A549 (cell line): ENCODE results near the gene TRAM2. TPM values are rescaled to one million over a fixed set of nuclear protein-coding genes. Genes with fewer than 3 reads are reported as not detected.

Experiments
- ATAC-seq, 2 experiments: fragments of 200-7000 bp in 1 of 2; fragments of >200 bp in 1 of 2; cut with Nextera tagmentation in 1 of 2; cut with Tn5 transposase in 1 of 2; 3 replicates each; pipeline versions ENCODE4 v1.8.0 to v1.9.1; 2018 to 2020; ENCODE audit warnings: mild to moderate bottlenecking in 1 of 2, moderate library complexity in 1 of 2
- CTCF ChIA-PET: fragments of 300-600 bp; sonication (Branson Sonifier 250); formaldehyde crosslinking; extraction: SDS; loops from one replicate; lab custom pipeline; 2021; ENCODE audit warnings: antibody characterized with exemption, inconsistent platforms; lab: Yijun Ruan, JAX
- POLR2A ChIA-PET: fragments of 350-600 bp; formaldehyde crosslinking; extraction: SDS; loops from one replicate; lab custom pipeline; 2021; ENCODE audit warnings: antibody characterized with exemption, inconsistent platforms; lab: Yijun Ruan, JAX
- DNase-seq, 2 experiments: peaks; one replicate each; pipeline versions ENCODE4 v3.0.0 to v3.0.0-alpha.2; 2011 to 2016; ENCODE audit warnings: low read depth in 1 of 2, low spot score in 1 of 2
- FAIRE-seq: peaks from 2 replicates; lab custom pipeline; 2011; peaks lifted over from hg19 to GRCh38; lab: Jason Lieb, UNC
- H3K27ac ChIP-seq, 2 experiments: fragments of >200 bp; sonication (Bioruptor Twin); formaldehyde crosslinking; 3 replicates each; pipeline ENCODE4 v1.5.1; 2016 to 2017
- H3K4me1 ChIP-seq: fragments of >200 bp; sonication (Bioruptor Twin); formaldehyde crosslinking; 3 replicates; pipeline ENCODE4 v1.6.1; 2016
- H3K4me2 ChIP-seq: fragments of >200 bp; sonication (Bioruptor Twin); formaldehyde crosslinking; 3 replicates; pipeline ENCODE4 v1.6.1; 2016
- H3K4me3 ChIP-seq: fragments of >200 bp; sonication (Bioruptor Twin); formaldehyde crosslinking; 3 replicates; pipeline ENCODE4 v1.5.1; 2016
- H3K9me3 ChIP-seq: fragments of >200 bp; sonication (Bioruptor Twin); formaldehyde crosslinking; 3 replicates; pipeline ENCODE4 v1.6.1; 2016
- BHLHE40 ChIP-seq: IDR thresholded peaks from 2 replicates; pipeline ENCODE4 v1.6.1; 2012; ENCODE audit warnings: low read depth, low read length, inconsistent platforms
- CBX2 ChIP-seq: fragments of 200-600 bp; sonication (generic); IDR thresholded peaks from 2 replicates; pipeline ENCODE4 v1.6.1; 2016; ENCODE audit warnings: low read depth, mild to moderate bottlenecking, borderline replicate concordance
- CBX8 ChIP-seq: fragments of 200-600 bp; sonication (generic); IDR thresholded peaks from 2 replicates; pipeline ENCODE4 v1.6.1; 2016
- CEBPB ChIP-seq, 2 experiments: fragments of >200 bp in 1 of 2; sonication (Bioruptor Twin) in 1 of 2; formaldehyde crosslinking in 1 of 2; IDR thresholded peaks; 2 replicates each; pipeline ENCODE4 v1.6.1; 2012 to 2016
- CHD4 ChIP-seq: fragments of 200-600 bp; sonication (generic); IDR thresholded peaks from 2 replicates; pipeline ENCODE4 v1.6.1; 2016; ENCODE audit warnings: antibody characterized with exemption, mild to moderate bottlenecking, borderline replicate concordance
- EHF ChIP-seq: fragments of 250-450 bp; sonication (Bioruptor Pico); IDR thresholded peaks from 2 replicates; pipeline ENCODE4 v1.5.0; 2020; ENCODE audit warnings: mild to moderate bottlenecking
- EHMT2 ChIP-seq: fragments of 200-600 bp; sonication (generic); IDR thresholded peaks from 2 replicates; pipeline ENCODE4 v1.6.1; 2016; ENCODE audit warnings: antibody characterized with exemption, low read depth, mild to moderate bottlenecking, moderate library complexity
- FOSB ChIP-seq: fragments of 250-450 bp; sonication (Bioruptor Pico); IDR thresholded peaks from 2 replicates; pipeline ENCODE4 v1.5.0; 2020; ENCODE audit warnings: mild to moderate bottlenecking, moderate library complexity
- HDAC2 ChIP-seq: fragments of 200-600 bp; sonication (generic); IDR thresholded peaks from 2 replicates; pipeline ENCODE4 v1.6.1; 2016
- JUN ChIP-seq, 2 experiments: fragments of >200 bp; sonication (Bioruptor Twin); formaldehyde crosslinking; IDR thresholded peaks; 2 replicates in 1 of 2; 3 replicates in 1 of 2; pipeline ENCODE4 v1.6.1; 2016 to 2017
- KDM1A ChIP-seq: fragments of 200-600 bp; sonication (generic); IDR thresholded peaks from 2 replicates; pipeline ENCODE4 v1.6.1; 2016; ENCODE audit warnings: low read depth, mild to moderate bottlenecking
- KDM5A ChIP-seq: fragments of 200-600 bp; sonication (generic); IDR thresholded peaks from 2 replicates; pipeline ENCODE4 v1.6.1; 2016; ENCODE audit warnings: antibody characterized with exemption, mild to moderate bottlenecking
- MAFK ChIP-seq: fragments of 450-650 bp; IDR thresholded peaks from 2 replicates; pipeline ENCODE4 v1.6.1; 2014; ENCODE audit not compliant: partially characterized antibody
- MAZ ChIP-seq: fragments of 150-350 bp; IDR thresholded peaks from 2 replicates; pipeline ENCODE4 v1.6.1; 2014; ENCODE audit warnings: antibody characterized with exemption, low read depth, low read length, borderline replicate concordance
- NFE2L2 ChIP-seq: fragments of 150-350 bp; conservative IDR thresholded peaks from 2 replicates; pipeline ENCODE4 v1.6.1; 2014; ENCODE audit warnings: low read length
- PHF8 ChIP-seq: fragments of 200-600 bp; sonication (generic); IDR thresholded peaks from 2 replicates; pipeline ENCODE4 v1.6.1; 2016; ENCODE audit warnings: low read depth, mild to moderate bottlenecking, antibody characterized with exemption, moderate library complexity, borderline replicate concordance
- RAD21 ChIP-seq, 2 experiments: fragments of >200 bp in 1 of 2; sonication (Bioruptor Twin) in 1 of 2; formaldehyde crosslinking in 1 of 2; IDR thresholded peaks in 1 of 2; conservative IDR thresholded peaks in 1 of 2; 2 replicates in 1 of 2; 3 replicates in 1 of 2; pipeline ENCODE4 v1.6.1; 2012 to 2018; ENCODE audit warnings: inconsistent platforms in 1 of 2
- RARB ChIP-seq: fragments of 250-450 bp; sonication (Bioruptor Pico); IDR thresholded peaks from 2 replicates; pipeline ENCODE4 v1.8.0; 2021; ENCODE audit warnings: mild to moderate bottlenecking, moderate library complexity
- RCOR1 ChIP-seq: fragments of 150-350 bp; IDR thresholded peaks from 2 replicates; pipeline ENCODE4 v1.6.1; 2014; ENCODE audit warnings: antibody characterized with exemption, low read length, low read depth
- SREBF2 ChIP-seq: fragments of 450-650 bp; IDR thresholded peaks from 2 replicates; pipeline ENCODE4 v1.6.1; 2014; ENCODE audit warnings: mild to moderate bottlenecking, moderate library complexity
- TFCP2L1 ChIP-seq: fragments of 250-450 bp; sonication (Bioruptor Pico); IDR thresholded peaks from 2 replicates; pipeline ENCODE4 v1.5.0; 2021; ENCODE audit warnings: mild to moderate bottlenecking
- TP53 ChIP-seq: fragments of 250-450 bp; sonication (Bioruptor Pico); IDR thresholded peaks from 2 replicates; pipeline ENCODE4 v1.5.0; 2021; ENCODE audit warnings: mild to moderate bottlenecking, moderate library complexity
- ZC3H11A ChIP-seq: fragments of 450-650 bp; IDR thresholded peaks from 2 replicates; pipeline ENCODE4 v1.6.1; 2014; ENCODE audit warnings: antibody characterized with exemption, mild to moderate bottlenecking
- ZFP36 ChIP-seq: fragments of 450-650 bp; IDR thresholded peaks from 2 replicates; pipeline ENCODE4 v1.6.1; 2014; ENCODE audit warnings: borderline replicate concordance; ENCODE audit not compliant: partially characterized antibody
- ZNF302 ChIP-seq: fragments of 250-450 bp; sonication (Bioruptor Pico); IDR thresholded peaks from 2 replicates; pipeline ENCODE4 v1.9.0; 2021; ENCODE audit warnings: inconsistent platforms, mild to moderate bottlenecking, moderate library complexity
- ZSCAN20 ChIP-seq: fragments of 250-450 bp; sonication (Bioruptor Pico); IDR thresholded peaks from 2 replicates; pipeline ENCODE4 v1.8.0; 2022; ENCODE audit warnings: mild to moderate bottlenecking, moderate library complexity
- whole genome bisulfite sequencing: methylation state at CpG from one replicate; pipeline ENCODE4 v1.1.6; 2017; ENCODE audit errors: missing lambda C conversion rate; 5-methylcytosine and 5-hydroxymethylcytosine counted together
- polyA plus RNA-seq, 4 experiments: library from polyadenylated mRNA; depleted of rRNA in 3 of 4; stranded (reverse); fragments of >200 nt; fragmentation: RNase III in 1 of 4; extraction: RNeasy Plus Mini Kit Qiagen cat#74134 plus additional on column Dnase treatment in 1 of 4; gene quantifications; 2 replicates in 3 of 4; 3 replicates in 1 of 4; pipeline ENCODE4 v1.2.3, GENCODE V29; 2011 to 2017
- TF ChIP-seq, protein P1 (sequence below): fragments of 250-450 bp; sonication (Bioruptor Pico); IDR thresholded peaks from 2 replicates; pipeline ENCODE4 v1.5.0; 2020; ENCODE audit warnings: low read depth, mild to moderate bottlenecking, moderate library complexity
- TF ChIP-seq, protein P2 (sequence below): fragments of 200-600 bp; sonication (generic); IDR thresholded peaks from 2 replicates; pipeline ENCODE4 v1.6.1; 2016; ENCODE audit warnings: antibody characterized with exemption, mild to moderate bottlenecking, moderate library complexity
- TF ChIP-seq, protein P3 (sequence below): fragments of >200 bp; sonication (Bioruptor Twin); formaldehyde crosslinking; IDR thresholded peaks from 3 replicates; pipeline ENCODE4 v1.6.1; 2016

The TRAM2 gene
- polyA plus RNA-seq, 2 of the 4 experiments (the other 2 are of a cell fraction), result 16.4 to 25.4 TPM

DNA sequence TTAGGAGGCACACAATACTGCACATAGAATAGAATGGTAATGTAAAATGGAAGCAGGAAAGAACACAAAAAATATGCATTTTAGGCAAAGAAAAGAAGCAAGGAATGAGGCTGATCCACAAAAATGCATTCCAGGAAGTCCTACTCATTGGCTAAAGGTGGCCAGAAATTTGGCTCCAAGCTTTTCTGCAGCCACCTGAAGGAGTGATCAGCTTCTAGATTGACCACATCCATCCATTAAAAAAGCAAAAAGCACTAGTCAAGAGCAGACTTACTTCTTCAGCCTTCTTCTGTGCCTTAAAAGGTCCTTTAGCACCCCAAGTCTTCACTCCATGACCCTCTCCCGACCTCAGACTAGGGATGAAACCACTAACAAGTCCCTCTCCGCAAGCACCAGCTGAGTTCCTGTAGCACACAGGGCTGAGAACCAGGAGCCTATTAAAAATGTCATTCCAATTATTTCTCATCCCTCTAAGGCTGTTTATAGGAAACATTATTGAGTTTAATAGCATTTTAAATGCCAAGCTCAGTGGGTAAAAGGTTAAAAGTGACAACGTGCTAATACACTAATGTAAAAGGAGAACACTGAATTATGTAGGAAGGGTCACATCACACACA, 36.5 kb downstream of the TRAM2 start:
- CTCF ChIA-PET, result interaction anchor here (0.6 to 1.0 kb wide), 3 partner anchors 14 to 123 kb away, joined by 3 to 4 read pairs (median 3); no protein-coding TSS in a partner anchor
- TF ChIP-seq CBX2 (no peak), TP53 (CRISPR knock-in tag) (no peak), RAD21 (conservative IDR thresholded peaks at IDR 0.05 in 1 of 2, IDR thresholded peaks at IDR 0.05 in 1 of 2) (no peak), EHMT2 (no peak), CEBPB (IDR thresholded peaks at IDR 0.05) (no peak), KDM1A (no peak), RCOR1 (no peak), MAZ (no peak), HDAC2 (no peak), CBX8 (no peak), KDM5A (no peak), SREBF2 (no peak), FOSB (no peak), RARB (CRISPR knock-in tag) (no peak)
- TF ChIP-seq, protein P1, sequence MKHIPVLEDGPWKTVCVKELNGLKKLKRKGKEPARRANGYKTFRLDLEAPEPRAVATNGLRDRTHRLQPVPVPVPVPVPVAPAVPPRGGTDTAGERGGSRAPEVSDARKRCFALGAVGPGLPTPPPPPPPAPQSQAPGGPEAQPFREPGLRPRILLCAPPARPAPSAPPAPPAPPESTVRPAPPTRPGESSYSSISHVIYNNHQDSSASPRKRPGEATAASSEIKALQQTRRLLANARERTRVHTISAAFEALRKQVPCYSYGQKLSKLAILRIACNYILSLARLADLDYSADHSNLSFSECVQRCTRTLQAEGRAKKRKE, result no peak
- H3K4me3 ChIP-seq, result no peak overlapping the region
- peaks cover 72% of the 10 kb centered on the region for H3K4me1 ChIP-seq
- peak overlapping the region in 1 of 2 experiments; percentile 60; a peak in 3 of 6 replicates for H3K27ac ChIP-seq
- no peak for DNase-seq
- H3K4me2 ChIP-seq, result peak overlapping the region; percentile 43
- 66% methylated on average over 3 of the region's 3 CpGs for WGBS
- no peak for FAIRE-seq
- no peak for ATAC-seq
- no peaks in the 10 kb centered on the region for H3K9me3 ChIP-seq
- POLR2A ChIA-PET, result no interaction called here

DNA sequence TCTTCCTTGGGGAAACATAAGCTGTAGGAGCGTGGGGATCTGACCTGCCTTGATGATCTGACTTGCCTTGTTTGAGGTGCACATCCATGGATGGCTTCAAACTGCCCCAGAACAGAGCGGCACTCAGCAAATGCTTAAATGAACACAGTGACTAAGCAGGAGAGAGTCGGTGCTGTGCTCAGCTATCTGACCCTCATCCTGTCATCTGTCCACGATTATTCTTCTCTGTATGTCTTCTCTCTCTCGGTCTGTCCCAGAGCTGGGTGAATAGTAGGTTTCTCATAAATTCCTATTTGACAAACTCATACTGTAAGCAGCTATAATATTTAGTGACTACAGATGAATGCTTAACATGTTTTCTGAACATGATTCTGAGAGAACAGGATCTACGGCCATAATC, 37.3 kb downstream of the TRAM2 start:
- Histone ChIP-seq H3K4me3 (no peak overlapping the region), H3K9me3 (no peaks in the 10 kb centered on the region), H3K4me1 (peaks cover 64% of the 10 kb centered on the region)
- ChIA-PET CTCF (interaction anchor here (0.6 kb wide), 1 partner anchor 56 kb away, joined by 3 read pairs; no protein-coding TSS in a partner anchor), POLR2A (no interaction called here)
- WGBS, result 45% methylated on average over 6 of the region's 6 CpGs
- no peak for TF ChIP-seq MAFK
- TF ChIP-seq ZSCAN20 (CRISPR knock-in tag), result no peak
- TF ChIP-seq NFE2L2, result no peak
- TF ChIP-seq, protein P2, sequence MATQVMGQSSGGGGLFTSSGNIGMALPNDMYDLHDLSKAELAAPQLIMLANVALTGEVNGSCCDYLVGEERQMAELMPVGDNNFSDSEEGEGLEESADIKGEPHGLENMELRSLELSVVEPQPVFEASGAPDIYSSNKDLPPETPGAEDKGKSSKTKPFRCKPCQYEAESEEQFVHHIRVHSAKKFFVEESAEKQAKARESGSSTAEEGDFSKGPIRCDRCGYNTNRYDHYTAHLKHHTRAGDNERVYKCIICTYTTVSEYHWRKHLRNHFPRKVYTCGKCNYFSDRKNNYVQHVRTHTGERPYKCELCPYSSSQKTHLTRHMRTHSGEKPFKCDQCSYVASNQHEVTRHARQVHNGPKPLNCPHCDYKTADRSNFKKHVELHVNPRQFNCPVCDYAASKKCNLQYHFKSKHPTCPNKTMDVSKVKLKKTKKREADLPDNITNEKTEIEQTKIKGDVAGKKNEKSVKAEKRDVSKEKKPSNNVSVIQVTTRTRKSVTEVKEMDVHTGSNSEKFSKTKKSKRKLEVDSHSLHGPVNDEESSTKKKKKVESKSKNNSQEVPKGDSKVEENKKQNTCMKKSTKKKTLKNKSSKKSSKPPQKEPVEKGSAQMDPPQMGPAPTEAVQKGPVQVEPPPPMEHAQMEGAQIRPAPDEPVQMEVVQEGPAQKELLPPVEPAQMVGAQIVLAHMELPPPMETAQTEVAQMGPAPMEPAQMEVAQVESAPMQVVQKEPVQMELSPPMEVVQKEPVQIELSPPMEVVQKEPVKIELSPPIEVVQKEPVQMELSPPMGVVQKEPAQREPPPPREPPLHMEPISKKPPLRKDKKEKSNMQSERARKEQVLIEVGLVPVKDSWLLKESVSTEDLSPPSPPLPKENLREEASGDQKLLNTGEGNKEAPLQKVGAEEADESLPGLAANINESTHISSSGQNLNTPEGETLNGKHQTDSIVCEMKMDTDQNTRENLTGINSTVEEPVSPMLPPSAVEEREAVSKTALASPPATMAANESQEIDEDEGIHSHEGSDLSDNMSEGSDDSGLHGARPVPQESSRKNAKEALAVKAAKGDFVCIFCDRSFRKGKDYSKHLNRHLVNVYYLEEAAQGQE, result no peak
- TF ChIP-seq, protein P3, sequence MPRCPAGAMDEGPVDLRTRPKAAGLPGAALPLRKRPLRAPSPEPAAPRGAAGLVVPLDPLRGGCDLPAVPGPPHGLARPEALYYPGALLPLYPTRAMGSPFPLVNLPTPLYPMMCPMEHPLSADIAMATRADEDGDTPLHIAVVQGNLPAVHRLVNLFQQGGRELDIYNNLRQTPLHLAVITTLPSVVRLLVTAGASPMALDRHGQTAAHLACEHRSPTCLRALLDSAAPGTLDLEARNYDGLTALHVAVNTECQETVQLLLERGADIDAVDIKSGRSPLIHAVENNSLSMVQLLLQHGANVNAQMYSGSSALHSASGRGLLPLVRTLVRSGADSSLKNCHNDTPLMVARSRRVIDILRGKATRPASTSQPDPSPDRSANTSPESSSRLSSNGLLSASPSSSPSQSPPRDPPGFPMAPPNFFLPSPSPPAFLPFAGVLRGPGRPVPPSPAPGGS, result no peak
- TF ChIP-seq EHF, result no peak
- no peak for TF ChIP-seq CEBPB (IDR thresholded peaks at IDR 0.05)
- no peak for TF ChIP-seq JUN (IDR thresholded peaks at IDR 0.05)
- no peak for TF ChIP-seq ZNF302 (CRISPR knock-in tag)
- TF ChIP-seq, protein P1, result no peak
- TF ChIP-seq ZFP36, result no peak
- no peak for TF ChIP-seq KDM5A
- no peak for TF ChIP-seq TFCP2L1 (CRISPR knock-in tag)
- no peak for TF ChIP-seq ZC3H11A
- no peak for TF ChIP-seq CHD4
- no peak for TF ChIP-seq BHLHE40
- no peak for TF ChIP-seq PHF8
- TF ChIP-seq, all 56 proteins: peak for 0
- H3K27ac ChIP-seq, result peak overlapping the region in 1 of 2 experiments; percentile 60; a peak in 3 of 6 replicates
- peak overlapping the region; percentile 43 for H3K4me2 ChIP-seq
- FAIRE-seq, result no peak
- no peak for DNase-seq
- ATAC-seq, result peak in 1 of 2 experiments; percentile 24; a peak in 2 of 6 replicates
